Urothelium cell line (cell line): ENCODE measurements around the gene ERGIC1.

Source experiments
- DNase-seq: peaks from one replicate; pipeline ENCODE4 v3.0.0; 2011; ENCODE audit warnings: low spot score, mixed read lengths
- FAIRE-seq: peaks from 2 replicates; lab custom pipeline; 2011; peaks lifted over from hg19 to GRCh38; lab: Jason Lieb, UNC

ERGIC1 gene

DNA sequence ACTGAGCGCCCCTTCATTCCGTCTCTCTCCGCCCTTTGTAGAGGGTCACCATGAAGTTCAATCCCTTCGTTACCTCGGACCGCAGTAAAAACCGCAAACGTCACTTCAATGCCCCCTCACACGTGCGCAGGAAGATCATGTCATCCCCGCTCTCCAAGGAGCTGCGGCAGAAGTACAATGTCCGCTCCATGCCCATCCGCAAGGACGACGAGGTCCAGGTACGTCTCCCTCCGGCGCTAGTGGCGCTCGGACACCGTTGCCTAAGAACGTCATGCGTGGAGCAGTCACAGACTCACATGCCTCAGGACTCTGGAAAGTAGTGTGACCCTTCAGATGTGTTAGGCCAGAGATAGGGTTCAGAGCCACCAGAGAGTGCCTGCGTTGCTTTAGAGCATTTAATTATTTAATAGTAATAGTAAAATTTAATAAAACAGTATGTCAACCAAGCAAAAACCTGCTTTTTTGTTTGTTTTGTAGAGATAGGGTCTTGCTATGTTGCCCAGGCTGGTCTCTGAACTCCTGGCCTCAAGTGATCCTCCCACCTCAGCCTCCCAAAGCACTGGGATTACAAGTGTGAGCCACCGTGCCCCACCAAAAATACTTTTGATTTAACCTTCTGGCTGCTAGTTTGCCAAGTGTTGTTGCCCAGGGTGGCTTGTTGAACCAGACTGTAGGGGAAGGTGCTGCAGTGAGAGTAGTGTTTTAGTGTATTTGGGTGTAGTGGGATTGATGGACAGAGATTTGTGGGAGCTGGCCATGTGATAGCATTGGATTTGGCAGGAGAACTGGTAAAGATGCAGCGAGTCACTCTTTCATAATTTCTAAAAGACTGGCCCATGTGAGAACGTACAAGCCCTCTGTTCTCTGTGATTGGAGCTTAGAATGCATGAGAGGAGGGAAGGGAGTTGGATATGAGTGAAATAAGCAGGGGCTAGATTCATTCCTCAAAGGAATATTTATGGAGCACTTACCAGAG lies 126.1 kb downstream of the ERGIC1 start:
- no peak for DNase-seq
- no peak for FAIRE-seq

DNA sequence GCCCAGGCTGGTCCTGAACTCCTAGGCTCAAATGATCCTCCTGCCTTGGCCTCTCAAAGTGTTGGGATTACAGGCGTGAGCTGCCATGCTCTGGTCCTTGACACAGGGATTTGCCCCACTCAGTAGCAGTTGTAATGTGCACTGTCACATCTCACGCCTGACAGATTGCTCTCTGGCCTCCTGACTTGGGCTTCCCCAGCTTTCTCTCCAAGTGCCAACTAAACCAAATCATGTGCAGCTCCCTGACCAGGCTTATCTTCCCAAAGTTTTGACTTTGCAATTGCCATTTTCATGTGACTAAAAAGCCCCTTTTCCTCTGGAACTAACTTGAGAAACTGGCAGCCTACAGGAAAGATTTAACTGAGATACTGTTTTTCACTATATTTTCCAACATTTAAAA lies 135.9 kb downstream of the ERGIC1 start:
- FAIRE-seq (no peak), DNase-seq (no peak)

DNA sequence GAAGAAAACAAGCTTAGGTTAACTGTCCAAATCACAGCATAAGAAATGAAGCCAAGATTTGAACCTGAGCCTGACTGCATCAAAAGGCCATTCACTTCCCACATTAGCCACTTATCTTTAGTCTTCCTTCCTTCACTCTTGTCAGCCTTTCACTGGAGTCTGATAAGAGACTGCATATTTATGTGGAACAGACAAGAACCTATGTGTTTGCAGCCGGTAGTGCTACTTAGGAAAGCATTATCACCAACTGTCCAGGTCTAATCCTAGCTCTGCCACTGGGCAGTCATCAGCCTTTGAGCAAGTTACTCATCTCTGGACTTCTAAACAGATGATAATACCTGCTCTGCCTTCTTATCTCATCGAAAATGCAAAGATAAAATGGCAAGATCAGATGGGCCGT lies 137.4 kb downstream of the ERGIC1 start:
- DNase-seq (no peak), FAIRE-seq (no peak)

DNA sequence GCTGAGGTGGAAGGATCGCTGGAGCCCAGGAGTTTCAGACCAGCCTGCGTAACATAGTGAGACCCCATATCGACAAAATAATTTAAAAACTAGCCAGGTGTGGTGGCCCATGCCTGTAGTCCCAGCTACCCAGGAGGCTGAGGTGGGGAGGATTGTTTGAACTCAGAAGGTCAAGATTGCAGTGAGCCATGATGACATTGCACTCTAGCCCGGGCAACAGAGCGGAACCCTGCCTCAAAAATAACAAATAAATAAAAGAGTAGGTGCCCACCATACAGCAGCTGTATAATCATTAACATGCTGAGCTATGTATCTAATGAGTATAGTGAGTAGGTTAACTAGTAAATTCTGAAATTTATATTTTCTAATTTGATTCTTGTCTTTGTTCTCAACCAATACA lies 138.5 kb downstream of the ERGIC1 start:
- FAIRE-seq = no peak
- no peak for DNase-seq

DNA sequence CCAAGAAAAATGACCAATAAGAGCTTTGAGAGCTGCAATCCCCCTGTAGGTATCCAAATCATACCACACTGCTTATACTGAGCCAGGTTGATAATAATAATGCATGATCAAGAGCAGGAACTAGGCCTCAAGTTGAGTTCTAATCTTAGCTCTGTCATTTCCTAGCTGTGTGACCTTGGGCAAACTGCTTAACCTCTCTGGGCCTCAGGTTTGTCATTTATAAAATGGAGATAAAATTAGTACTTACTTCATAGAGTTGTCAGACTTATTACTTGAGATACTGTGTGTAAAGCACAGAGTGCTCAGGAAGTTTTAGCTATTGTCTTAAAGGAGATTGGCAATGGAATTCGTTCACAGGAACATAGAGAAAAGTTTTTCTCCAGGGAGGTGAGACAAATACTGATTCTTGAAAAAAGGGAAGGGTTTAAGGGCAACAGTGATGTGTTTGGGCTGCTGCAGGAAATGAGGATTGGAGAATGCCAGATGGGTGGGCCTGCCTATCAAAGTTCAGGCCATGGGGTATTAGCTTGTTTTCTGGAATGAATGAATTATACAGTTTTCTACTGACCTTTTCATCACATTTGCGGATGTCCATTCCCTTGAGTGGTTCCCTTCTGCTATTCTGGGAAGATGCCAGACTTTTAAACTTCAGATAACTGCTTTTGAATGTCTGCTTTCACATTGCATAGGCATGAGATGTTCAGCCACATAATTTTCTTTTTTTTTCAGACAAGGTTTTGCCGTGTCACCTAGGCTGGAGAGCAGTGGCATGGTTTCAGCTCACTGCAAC lies 139.3 kb downstream of the ERGIC1 start:
- FAIRE-seq (no peak), DNase-seq (no peak)

DNA sequence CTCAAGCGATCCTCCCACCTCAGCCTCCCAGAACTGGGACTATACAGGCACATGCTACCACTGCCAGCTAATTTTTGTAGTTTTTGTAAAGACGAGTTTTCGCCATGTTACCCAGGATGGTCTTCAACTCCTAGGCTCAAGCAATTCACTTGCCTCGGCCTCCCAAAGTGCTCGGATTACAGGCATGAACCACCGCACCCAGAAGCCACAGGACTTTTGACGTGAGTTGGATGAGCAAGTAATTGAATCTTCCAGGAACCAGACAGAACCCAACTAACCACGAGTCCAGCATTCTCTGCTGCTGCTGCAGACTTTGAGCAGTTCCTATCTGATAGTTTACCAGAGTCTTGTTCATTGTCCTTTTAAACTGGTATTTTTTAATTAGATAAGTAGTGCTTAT lies 139.9 kb downstream of the ERGIC1 start:
- no peak for FAIRE-seq

DNA sequence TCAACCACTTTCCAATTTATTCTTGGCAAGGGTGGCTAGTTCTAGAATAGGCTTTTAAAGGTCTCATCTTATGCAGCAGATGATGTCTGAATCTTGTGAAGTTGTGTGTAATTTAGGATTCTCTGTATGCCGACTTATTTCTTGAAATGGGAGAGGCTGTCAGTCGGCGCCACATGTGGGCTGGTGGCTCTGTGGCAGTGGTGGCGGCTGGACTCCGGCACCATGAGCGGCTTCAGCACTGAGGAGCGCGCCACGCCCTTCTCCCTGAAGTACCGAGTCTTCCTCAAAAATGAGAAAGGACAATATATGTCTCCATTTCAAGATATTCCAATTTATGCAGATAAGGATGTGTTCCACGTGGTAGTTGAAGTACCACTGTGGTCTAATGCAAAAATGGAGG lies 141.2 kb downstream of the ERGIC1 start:
- FAIRE-seq (no peak), DNase-seq (no peak)

More for the DNA sequence above, 139.9 kb downstream of the ERGIC1 start:
- no peak for DNase-seq

DNA sequence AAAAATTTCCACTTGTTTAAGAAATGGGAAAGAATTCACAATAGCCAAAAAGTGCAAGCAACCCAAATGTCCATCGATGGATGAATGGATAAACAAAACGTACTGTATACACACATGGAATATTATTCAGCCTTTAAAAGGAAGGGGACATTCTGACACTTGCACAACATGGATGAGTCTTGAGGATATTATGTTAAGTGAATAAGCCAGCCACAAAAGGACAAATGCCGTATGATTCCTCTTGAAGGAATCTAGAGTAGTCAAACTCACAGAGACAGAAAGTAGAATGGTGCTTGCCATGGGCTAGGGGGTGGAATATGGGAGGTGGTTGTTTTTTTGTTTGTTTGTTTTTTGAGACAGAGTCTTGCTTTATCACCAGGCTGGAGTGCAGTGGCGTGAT lies 145.7 kb downstream of the ERGIC1 start:
- FAIRE-seq (no peak), DNase-seq (no peak)

DNA sequence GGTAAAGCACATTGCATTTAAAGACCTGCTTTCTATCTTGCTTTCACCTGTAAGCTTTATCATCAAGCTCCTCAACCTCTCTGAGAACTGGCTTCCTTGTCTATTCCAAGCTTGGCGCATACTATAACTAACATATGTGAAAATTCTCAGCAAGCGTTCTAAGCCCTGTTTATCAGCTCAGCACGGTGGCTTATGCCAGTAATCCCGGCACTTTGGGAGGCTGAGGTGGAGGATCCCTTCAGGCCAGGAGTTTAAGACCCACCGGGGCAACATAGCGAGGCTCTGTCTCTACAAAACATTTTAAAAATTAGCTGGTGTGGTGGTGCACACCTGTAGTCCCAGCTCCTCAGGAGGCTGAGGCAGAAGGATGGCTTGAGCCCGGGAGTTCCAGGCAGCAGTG lies 147.9 kb downstream of the ERGIC1 start:
- DNase-seq (no peak), FAIRE-seq (no peak)

DNA sequence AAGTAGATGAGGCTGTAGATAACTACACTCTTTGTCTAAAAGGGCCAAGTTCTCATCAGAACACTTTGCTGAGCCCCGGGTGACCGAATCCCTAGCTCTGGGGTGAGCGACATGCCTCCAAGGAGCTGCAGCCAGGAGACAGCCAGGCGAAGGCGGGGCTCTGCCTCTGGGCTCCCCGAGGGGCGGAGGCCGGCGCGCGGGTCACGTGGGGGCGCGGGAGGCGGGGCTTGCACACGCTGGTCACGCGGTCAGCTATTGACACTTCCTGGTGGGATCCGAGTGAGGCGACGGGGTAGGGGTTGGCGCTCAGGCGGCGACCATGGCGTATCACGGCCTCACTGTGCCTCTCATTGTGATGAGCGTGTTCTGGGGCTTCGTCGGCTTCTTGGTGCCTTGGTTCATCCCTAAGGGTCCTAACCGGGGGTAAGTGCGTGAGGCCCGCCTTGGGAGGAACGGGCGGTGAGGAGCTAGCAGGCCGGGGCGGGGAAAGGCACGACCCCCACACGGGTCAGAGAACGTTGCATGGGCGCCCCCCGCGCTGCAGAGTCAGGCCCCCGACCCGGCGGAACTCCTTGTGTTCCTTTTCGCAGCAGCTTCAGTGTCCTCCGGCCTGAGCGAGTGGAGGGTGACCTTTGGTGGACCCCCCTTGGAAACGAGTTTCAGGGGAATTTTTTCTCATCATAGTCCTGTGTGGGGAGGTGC lies 149.6 kb downstream of the ERGIC1 start, which contains the start of gene ATP6V0E1:
Gene ATP6V0E1 (plus strand): TSS at position 230 of the 702 bp plus-strand sequence. CDS start 90 bp downstream, at position 320.
- peak; percentile 98 for DNase-seq
- FAIRE-seq = no peak

DNA sequence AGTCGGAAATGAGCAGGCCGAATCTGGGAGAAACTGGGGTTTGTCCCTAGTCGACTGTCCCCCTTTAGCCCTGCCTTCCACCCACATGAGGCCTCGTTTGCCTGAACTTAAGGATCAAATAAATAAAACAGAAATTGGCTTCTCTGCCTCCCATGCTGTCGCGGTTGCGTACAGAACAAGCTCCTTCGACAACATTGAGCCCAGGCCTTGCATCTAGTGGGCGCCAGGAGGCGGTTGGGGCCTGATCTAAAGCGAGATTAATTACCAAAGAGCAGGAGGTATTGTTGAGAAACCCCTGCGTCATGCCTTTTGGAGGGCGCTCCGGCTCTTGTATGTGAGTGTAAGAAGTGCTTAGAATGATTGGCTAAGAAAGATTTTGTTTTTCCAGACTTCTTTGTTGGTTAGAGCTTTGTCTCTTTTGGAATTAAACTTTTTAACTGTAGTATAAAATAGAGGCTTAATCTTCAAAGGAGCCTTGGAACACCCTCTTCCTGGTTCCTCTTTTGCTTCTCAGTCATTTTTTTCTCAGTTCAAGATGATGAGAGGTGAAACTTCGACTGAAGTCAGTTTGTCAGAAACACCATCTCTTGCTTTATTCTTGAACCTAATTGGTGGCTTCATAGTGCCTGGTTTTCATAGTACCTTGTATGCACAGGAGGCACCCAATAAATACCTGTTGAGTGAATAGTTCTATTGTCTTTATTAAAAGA lies 150.3 kb downstream of the ERGIC1 start:
- FAIRE-seq = no peak
- DNase-seq = peak; percentile 55

DNA sequence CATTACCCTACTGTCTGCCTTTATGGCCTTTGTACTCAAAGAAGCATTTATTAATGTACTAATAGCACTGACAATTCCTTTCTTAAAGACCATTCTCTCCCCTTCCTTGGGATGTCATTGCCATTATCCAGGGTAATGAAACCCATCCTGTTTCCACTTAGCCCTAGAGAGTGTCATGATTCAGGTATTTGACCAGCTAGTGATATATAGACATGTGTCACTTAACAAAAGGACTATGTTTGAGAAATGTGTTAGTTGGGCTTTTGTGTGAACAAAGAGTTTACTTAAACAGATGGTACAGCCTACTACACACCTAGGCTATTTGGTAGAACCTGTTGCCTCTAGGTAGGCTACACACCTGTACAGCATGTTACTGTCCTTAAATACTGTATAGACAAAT lies 151.5 kb downstream of the ERGIC1 start:
- no peak for FAIRE-seq
- DNase-seq = no peak

DNA sequence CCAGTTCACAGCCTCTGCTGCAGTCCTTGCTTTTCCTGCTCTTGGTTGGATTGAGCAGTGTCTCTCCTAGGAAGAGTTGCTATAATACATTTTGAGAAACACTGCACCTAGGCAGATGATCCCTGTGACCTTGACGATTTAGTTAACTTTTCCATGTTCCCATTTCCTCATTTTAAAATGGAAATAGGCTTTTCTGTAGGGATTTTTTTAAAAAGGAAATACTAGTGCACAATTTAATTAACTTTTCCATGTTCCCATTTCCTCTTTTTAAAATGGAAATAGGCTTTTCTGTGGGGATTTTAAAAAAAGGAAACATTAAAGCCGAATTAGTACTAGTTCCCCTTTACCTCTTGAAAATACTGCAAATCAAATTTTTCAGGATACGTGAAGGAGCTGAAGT lies 154.2 kb downstream of the ERGIC1 start:
- DNase-seq (no peak), FAIRE-seq (no peak)

DNA sequence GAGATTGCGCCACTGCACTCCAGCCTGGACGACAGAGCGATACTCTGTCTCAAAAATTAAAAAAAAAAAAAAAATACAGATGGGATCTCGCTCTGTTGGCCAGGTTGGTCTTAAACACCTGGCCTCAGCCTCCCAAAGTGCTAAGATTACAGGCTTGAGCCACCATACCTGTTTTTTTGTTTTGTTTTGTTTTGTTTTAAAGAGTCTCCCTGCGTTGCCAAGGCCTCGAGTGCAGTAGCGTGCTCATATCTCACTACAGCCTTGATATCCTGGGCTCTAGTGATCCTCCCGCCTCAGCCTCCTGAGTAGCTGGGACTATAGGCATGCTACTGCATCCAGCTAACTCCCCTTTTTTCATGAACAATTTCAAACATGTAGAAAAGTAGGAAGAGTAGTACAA lies 156.7 kb downstream of the ERGIC1 start:
- FAIRE-seq (no peak), DNase-seq (no peak)

DNA sequence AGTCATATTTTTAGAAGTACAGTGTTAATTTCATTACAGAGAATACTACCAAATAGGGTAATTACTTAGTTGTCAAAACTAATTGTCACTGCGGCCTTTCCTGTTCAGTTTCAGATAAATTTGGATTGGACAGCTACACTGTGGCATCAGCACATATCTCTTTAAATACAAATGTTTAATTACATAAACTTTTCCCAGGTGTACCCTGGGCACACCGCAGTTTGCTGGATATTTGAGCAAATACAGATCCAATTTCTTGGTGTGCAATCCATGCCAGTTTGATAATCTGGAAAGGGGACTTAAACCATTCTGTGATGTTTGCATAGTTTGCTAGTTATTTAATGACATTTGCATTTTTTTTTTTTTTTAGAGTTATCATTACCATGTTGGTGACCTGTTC lies 160.4 kb downstream of the ERGIC1 start:
- no peak for DNase-seq
- FAIRE-seq = no peak

DNA sequence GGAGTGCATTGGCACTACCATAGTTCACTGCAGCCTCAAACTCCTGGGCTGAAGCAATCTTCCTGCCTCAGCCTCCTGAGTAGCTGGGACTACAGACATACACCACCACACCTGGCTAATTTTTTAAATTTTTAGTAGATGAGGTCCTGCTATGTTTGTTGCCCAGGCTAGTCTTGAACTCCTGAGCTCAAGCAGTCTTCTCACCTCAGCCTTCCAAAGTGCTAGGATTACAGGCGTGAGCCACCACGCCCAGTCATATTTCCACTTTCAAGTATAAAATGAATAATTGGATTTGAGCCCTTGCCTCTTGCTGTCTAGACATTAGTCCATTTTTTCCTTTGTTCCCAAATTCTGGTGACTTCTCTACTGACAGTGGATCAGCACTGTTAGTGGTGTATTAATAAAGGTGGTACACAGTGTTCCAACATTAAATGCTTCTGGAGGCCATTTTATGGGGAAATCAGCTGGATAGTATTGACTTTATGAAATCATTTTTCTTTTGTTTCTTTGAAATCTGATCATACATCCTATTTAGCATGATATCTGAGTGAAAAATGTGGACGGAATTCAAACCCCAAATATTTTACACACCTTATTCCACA lies 165.4 kb downstream of the ERGIC1 start:
- FAIRE-seq = no peak
- no peak for DNase-seq

DNA sequence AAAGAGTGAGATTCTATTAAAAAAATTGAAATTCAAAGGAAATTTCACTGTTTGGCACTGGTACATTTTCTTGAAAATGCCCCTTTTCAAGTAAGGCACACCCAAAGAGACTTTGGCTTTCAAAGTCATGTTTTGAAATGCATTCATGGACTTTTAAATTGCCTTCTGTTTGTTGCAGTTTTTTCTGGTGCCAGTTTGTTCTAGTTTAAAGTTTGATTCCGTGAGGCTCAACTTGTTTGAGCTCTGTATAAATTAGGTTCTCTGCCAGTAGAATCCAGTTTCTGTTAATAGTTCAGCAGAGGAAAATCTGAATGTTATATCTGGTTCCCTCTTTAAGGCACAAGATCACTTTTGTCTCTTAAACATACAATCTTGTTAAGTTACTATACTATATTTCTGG lies 165.9 kb downstream of the ERGIC1 start:
- DNase-seq (no peak), FAIRE-seq (no peak)

DNA sequence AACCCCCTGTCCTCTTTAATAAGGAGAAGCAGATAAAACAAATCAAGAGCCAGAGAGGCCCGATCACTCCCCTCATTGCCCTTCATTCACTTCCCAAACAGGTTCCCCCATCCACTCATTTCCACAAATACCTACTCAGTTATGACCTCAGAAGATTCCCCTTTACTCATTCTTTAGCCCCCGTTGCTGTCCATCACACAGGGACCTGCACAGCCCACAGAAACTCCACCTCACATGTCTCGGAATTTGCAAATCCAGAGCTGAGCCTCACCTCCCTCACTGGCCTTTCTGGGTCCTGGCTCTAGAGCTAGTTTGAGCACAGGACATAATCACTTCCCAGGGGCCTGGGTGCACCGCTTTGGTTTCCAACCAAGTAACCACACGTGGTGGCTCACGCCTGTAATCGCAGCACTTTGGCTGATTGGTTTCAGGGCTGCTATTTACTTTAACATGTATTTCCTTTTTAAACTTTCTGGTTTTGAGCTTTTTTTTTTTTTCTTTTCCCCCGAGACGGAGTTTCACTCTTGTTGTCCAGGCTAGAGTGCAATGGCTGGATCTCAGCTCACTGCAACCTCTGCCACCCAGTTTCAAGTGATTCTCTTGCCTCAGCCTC lies 167.3 kb downstream of the ERGIC1 start:
- DNase-seq = no peak
- no peak for FAIRE-seq
